8988T (cell line): Measurements from ENCODE around the gene PWWP2B.
"Not testable (repeated sequence)": the region's sequence is repeated elsewhere in the genome, so short reads cannot be mapped to it uniquely, and the experiment has no call there.

Source experiments
- DNase-seq: peaks from one replicate; pipeline ENCODE4 v3.0.0; 2011

PWWP2B gene

GRCh38 chr10:132436096-132436495 lies 39.1 kb downstream of the PWWP2B start:
- not testable (repeated sequence) for DNase-seq

- DNase-seq = no peak
Observed at GRCh38 chr10:132436861-132437410, 39.9 kb downstream of the PWWP2B start.

DNA sequence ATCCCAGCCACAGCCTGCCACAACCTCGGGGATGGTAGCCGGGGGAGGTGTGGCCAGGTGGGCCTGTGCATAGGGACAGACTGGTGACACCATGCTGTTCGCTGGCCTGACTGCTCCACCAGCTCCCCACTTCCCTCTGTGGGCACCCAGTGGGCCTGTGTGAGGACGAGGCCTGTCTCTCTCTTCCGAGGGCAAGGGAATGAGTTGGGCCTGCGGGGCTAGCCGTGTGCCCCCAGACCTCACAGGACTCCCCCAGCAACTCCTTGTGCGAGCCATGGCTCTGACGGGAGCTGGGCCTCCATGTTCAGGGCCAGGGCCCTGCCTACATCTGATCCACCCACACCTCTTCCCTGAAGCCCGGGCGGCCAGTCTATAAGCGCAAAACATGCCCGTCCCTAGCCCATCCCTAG lies 40.5 kb downstream of the PWWP2B start:
- no peak for DNase-seq

- DNase-seq = no peak
Observed at GRCh38 chr10:132438091-132439024, 41.4 kb downstream of the PWWP2B start.

GRCh38 chr10:132439025-132439388 lies 42.0 kb downstream of the PWWP2B start:
- no peak for DNase-seq

DNA sequence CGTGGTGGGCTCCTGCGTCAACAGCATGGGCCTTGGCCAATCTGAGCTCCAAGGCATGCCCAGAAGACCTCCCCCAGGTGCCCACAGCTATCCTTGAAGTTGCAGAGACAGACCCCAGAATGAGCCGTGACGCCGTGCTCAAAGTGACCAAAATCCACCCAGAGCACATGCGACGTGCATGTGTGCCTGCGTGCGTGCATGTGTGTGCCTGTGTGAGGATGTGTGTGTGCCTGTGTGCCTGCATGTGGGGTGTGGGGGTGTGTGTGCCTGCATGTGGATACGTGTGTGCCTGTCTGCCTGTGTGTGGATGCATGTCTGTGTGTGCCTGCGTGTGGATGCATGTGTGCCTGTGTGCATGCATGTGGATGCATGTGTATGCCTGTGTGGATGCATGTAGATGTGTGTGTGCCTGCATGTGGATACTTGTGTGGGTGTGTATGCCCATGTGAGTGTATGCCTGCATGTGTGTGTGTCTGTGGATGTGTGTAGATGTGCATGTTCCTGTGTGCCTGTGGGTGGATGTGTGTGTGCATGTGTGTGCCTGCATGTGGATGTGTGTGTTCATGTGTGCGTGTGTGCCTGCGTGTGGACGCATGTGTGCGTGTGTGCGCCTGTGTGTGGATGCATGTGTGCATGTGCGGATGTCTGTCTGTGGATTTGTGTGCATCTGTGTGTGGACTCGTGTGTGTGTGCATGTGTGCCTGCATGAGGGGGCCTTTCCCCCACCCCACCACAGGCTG lies 42.6 kb downstream of the PWWP2B start:
- no peak for DNase-seq

- no peak for DNase-seq
Observed at GRCh38 chr10:132440791-132441565, 44.0 kb downstream of the PWWP2B start.

GRCh38 chr10:132441818-132442524 lies 45.0 kb downstream of the PWWP2B start:
- no peak for DNase-seq

GRCh38 chr10:132442636-132443035 lies 45.6 kb downstream of the PWWP2B start:
- no peak for DNase-seq

GRCh38 chr10:132443605-132443982 lies 46.6 kb downstream of the PWWP2B start:
- DNase-seq = no peak

DNA sequence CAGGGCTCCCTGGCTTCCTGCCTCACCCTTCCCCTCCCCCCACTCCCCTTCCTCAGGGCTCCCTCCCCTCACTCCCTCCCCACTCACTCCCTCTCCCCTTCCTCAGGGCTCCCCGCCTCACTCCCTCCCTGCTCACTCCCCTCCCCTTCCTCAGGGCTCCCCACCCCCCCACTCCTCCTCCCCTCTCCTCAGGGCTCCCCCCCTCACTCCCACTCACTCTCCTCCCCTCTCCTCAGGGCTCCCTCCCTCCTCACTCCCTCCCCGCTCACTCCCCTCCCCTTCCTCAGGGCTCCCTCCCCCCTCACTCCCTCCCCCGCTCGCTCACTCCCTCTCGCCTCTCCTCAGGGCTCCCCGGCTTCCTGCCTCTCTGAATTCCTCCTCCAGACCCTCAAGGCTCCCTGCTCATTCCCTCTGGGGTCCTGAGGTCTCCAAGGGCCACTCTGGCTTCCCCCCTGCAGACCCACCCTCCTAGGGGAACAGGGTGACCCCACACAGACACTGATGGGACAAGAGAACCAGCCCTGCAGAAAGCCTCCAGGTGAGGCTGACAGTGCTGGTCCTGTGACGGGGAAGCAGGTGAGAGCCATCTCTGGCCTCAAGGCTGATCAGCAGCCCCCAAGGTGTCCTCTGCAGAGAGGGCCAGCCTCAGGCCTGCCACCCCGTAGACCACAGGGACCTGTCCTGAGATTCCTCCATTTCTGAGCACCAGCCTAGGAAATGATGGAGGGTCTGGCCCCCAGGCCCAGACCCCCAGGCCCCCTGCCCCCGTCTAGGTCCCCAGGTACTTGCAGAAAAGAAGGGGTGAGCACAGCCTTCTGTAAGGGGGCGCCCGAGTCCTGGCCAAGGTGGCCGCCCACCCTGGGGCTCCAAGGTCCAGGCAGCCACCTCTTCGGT lies 47.2 kb downstream of the PWWP2B start:
- no peak for DNase-seq

DNA sequence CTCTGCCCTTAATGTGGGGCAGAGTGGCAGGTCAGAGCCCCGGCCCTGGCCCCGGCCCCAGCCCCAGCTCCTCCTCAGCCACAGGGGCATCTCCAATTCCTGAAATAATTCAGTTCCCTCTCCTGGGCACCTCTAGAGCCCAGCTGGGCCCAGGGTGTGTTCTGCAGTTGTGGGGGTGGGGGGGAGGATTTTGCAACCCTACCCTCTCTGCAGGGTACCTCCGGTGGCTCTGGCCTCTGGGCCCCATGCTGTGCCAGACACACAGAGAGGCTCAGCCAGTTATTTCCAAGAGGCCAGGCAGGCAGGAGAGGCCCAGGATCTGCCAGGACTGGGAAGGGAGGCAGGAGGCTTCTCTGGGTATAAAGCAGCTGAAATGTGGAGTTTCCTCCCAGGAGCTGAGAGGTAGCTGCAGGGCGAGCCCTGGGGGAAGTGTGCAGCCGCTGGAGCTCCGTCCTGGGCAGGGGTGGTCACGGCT lies 47.9 kb downstream of the PWWP2B start:
- no peak for DNase-seq

DNA sequence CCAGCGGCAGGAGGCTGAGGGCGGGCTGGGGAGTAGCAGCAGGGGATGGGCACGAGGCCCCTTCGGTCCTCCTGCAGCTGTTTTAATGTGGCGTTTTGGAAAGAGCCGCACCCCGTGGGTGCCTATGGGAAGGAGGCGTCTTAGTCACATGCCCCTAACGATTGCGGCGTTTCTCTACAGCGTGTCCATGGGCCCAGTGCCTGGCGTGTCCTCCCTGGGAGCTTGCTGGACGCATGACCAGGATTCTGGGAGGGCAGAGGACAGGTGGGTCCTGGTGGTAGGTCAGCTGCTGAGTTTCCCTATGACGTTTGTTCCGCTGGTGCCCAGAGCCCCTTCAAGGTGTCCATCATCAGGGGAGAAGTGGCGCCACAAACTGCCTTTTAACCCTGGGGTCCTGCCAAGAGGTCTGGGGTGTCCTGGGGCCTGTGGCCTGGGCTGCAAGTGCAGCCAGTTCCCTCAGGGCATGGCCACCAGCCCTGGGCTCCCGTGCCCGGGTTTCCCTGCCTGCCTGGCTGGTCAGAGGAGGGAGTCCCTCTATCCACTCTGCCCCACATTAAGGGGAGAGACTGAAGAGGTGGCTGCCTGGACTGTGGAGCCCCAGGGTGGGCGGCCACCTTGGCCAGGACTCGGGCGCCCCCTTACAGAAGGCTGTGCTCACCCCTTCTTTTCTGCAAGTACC lies 48.7 kb downstream of the PWWP2B start:
- DNase-seq = no peak

DNA sequence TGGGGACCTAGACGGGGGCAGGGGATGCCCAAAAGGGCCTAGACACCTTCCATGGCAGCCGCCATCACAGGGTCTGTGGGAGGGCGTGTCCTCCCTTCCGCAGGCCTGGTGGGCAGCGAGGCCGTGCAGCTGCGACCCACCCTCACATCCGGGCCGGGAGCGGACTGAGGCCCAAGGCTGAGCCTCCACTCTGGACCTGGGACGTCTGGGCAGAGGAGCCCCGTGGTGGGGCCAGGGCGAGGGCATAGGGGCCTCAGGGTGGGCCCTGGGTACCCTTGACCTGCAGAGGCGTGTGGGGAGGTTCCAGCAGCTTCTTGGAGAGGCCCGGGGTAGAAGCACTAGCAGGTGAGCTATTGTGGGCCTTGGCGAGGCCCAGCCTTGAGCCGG lies 49.2 kb downstream of the PWWP2B start:
- no peak for DNase-seq

GRCh38 chr10:132446661-132447445 lies 49.9 kb downstream of the PWWP2B start:
- no peak for DNase-seq

DNA sequence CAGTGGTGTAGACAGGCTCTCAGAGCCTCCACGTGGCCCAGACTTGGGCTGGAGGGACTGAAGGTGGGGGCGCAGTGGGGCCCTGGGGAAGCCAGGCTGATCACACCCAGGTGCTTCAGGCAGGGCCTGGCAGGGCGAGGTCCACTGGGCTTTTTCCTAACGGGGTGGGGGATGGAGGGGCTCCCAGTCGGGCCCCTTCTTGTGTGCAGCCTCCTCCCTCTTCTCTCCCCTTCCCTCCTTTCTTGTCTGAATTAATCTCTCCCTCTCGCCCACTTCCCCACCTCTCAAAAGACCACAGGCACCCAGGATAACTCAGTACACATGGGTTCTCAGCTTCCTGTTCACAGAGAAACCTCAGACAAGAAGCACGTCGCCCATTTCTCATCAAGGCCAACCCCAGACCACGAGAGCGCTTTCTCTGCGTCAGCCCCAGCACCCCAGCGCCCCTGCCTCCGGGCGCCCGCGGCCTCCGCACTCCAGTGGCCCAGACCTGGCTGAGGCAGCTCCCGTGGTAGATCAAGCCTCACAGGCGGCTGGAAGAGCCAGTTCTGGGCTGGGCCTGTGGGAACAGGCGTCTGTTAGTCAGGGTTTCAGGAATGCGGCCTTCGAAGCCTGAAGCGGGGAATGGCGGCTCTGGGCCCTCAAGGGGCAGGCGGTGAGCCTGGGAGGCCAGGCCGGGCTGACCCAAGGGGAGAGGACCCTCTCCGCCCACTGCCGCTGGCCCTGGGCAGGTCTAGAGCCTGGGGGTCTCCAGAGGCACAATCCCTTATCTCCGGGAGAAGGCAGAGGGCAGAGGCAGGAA lies 50.6 kb downstream of the PWWP2B start:
- DNase-seq = no peak

DNA sequence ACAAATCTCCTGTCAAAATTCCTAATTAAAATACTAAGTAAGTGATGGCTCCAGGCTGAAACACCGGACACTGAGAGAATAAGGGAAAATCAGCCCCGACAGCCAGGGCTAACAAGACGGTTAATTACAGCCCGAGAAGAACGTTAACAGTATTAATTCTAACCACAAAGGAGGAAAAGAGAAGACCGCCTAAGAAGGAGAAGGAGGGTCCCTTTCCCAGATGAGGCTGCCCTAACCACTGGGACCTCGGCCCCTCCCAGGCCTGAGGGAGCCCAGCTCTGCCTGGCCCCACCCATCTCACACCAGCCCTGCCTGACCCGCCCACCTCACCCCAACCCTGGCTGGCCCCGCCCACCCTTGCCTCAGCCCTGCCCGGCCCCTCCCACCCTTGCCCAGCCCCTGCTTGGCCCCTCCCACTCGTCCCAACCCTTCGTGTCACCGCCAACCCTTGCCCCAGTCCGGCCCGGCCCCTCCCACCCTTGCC lies 51.3 kb downstream of the PWWP2B start:
- no peak for DNase-seq

- DNase-seq = no peak
Observed at GRCh38 chr10:132449051-132449810, 52.2 kb downstream of the PWWP2B start.
